ENCODE data around the gene ALOX5AP.
"Not testable (repeated sequence)": the region's sequence is repeated elsewhere in the genome, so short reads cannot be mapped to it uniquely, and the experiment has no call there.

ALOX5AP gene

GRCh38 chr13:30745906-30746686 is 10.8 kb downstream of the ALOX5AP start:
- ATAC-seq, result no peak
- no peak for TF ChIP-seq CREB5 (CRISPR knock-in tag; IDR thresholded peaks at IDR 0.05; ENCODE audit: low read depth)
- no peak for TF ChIP-seq ZNF8 (CRISPR knock-in tag; IDR thresholded peaks at IDR 0.05)
- TF ChIP-seq TCF4 (CRISPR knock-in tag; IDR thresholded peaks at IDR 0.05; ENCODE audit: borderline replicate concordance), result no peak
- no peak for TF ChIP-seq SNAI2 (CRISPR knock-in tag; IDR thresholded peaks at IDR 0.05)
- no peak for TF ChIP-seq ZNF70 (CRISPR knock-in tag; IDR thresholded peaks at IDR 0.05)
- TF ChIP-seq CSRNP3 (CRISPR knock-in tag; IDR thresholded peaks at IDR 0.05), result no peak
- TF ChIP-seq ZFP30 (CRISPR knock-in tag; IDR thresholded peaks at IDR 0.05), result no peak
- TF ChIP-seq ZC3H10 (CRISPR knock-in tag; IDR thresholded peaks at IDR 0.05), result no peak
- no peak for TF ChIP-seq BACH2 (CRISPR knock-in tag; IDR thresholded peaks at IDR 0.05; ENCODE audit: borderline replicate concordance)

- no peak for TF ChIP-seq CSDC2 (CRISPR knock-in tag; IDR thresholded peaks at IDR 0.05)
- no peak for ATAC-seq
Observed at GRCh38 chr13:30746791-30747190, 11.4 kb downstream of the ALOX5AP start.

- not testable (repeated sequence) for ATAC-seq
Observed at GRCh38 chr13:30747845-30748244, 12.5 kb downstream of the ALOX5AP start.

- TF ChIP-seq ESRRG (CRISPR knock-in tag; IDR thresholded peaks at IDR 0.05), result no peak
- no peak for TF ChIP-seq OSR1 (CRISPR knock-in tag; IDR thresholded peaks at IDR 0.05)
- TF ChIP-seq ISL1 (CRISPR knock-in tag; IDR thresholded peaks at IDR 0.05), result no peak
- TF ChIP-seq POU6F1 (CRISPR knock-in tag; IDR thresholded peaks at IDR 0.05; ENCODE audit: borderline replicate concordance, low read depth), result no peak
- TF ChIP-seq CSRNP3 (CRISPR knock-in tag; IDR thresholded peaks at IDR 0.05), result no peak
- no peak for TF ChIP-seq TCF4 (CRISPR knock-in tag; IDR thresholded peaks at IDR 0.05; ENCODE audit: borderline replicate concordance)
- TF ChIP-seq TSHZ2 (CRISPR knock-in tag; IDR thresholded peaks at IDR 0.05), result no peak
- no peak for TF ChIP-seq ZFP3 (CRISPR knock-in tag; IDR thresholded peaks at IDR 0.05)
- TF ChIP-seq TOX (CRISPR knock-in tag; IDR thresholded peaks at IDR 0.05; ENCODE audit: borderline replicate concordance), result no peak
- no peak for TF ChIP-seq PATZ1 (CRISPR knock-in tag; IDR thresholded peaks at IDR 0.05; ENCODE audit: borderline replicate concordance)
- TF ChIP-seq ZNF70 (CRISPR knock-in tag; IDR thresholded peaks at IDR 0.05), result no peak
- no peak for TF ChIP-seq ZFP30 (CRISPR knock-in tag; IDR thresholded peaks at IDR 0.05)
- no peak for TF ChIP-seq ZC3H10 (CRISPR knock-in tag; IDR thresholded peaks at IDR 0.05)
- TF ChIP-seq PPARA (CRISPR knock-in tag; IDR thresholded peaks at IDR 0.05; ENCODE audit: borderline replicate concordance), result no peak
- TF ChIP-seq RARB (CRISPR knock-in tag; IDR thresholded peaks at IDR 0.05), result no peak
- no peak for ATAC-seq
Observed at GRCh38 chr13:30748717-30749116, 13.4 kb downstream of the ALOX5AP start.

Data from SK-N-SH treated with all-trans-retinoic acid at 6 μM for 48 hours (cell line).